Activated CD4-positive, alpha-beta T cell treated with anti-CD3 and anti-CD28 coated beads for 4 hours (primary cell): ENCODE results near the gene KIFC1.

ENCODE experiments used
- DNase-seq, 2 donors: peaks; one replicate each; pipeline ENCODE4 v3.0.0-alpha.2; 2020

Gene KIFC1

GRCh38 chr6:33445119-33445603, 53.5 kb downstream of the KIFC1 start:
- DNase-seq: no peak

GRCh38 chr6:33446356-33446755, 54.7 kb downstream of the KIFC1 start:
- DNase-seq: no peak

- no peak for DNase-seq
Measured at GRCh38 chr6:33450434-33450833, 58.8 kb downstream of the KIFC1 start.

- DNase-seq: no peak
Measured at GRCh38 chr6:33451606-33452005, 60.0 kb downstream of the KIFC1 start.

- no peak for DNase-seq
Measured at GRCh38 chr6:33452496-33452895, 60.9 kb downstream of the KIFC1 start.

- no peak for DNase-seq
Measured at GRCh38 chr6:33453393-33454008, 61.9 kb downstream of the KIFC1 start.

GRCh38 chr6:33454009-33454946, 62.7 kb downstream of the KIFC1 start, which contains the start of gene ZBTB9:
Gene ZBTB9, plus strand, starts transcription at chr6:33454576. Its CDS starts 525 bp downstream, at chr6:33455101.
- DNase-seq: peak; percentile 92 to 93

- DNase-seq: no peak
Measured at GRCh38 chr6:33455051-33455450, 63.4 kb downstream of the KIFC1 start.

GRCh38 chr6:33456156-33456555, 64.5 kb downstream of the KIFC1 start:
- no peak for DNase-seq

- no peak for DNase-seq
Measured at GRCh38 chr6:33458676-33459075, 67.1 kb downstream of the KIFC1 start.

GRCh38 chr6:33459226-33459625, 67.6 kb downstream of the KIFC1 start:
- no peak for DNase-seq
